Neural cell (in vitro differentiated cells): ENCODE data around the gene SLC7A8.

Experiments
- CTCF ChIP-seq: fragments of 450-650 bp; IDR thresholded peaks from 2 replicates; pipeline ENCODE4 v1.5.1; 2014; ENCODE audit warnings: antibody characterized with exemption, mild to moderate bottlenecking, moderate library complexity; ENCODE audit not compliant: poor library complexity, severe bottlenecking
- EZH2 ChIP-seq: fragments of 200-600, 300-800 bp; shearing (Covaris generic), sonication (generic); IDR thresholded peaks from 2 replicates; pipeline ENCODE4 v1.6.1; 2014; ENCODE audit warnings: antibody characterized with exemption, low read length, borderline replicate concordance, mild to moderate bottlenecking; ENCODE audit not compliant: insufficient read depth, poor library complexity, severe bottlenecking
- MXI1 ChIP-seq: fragments of 450-650 bp; conservative IDR thresholded peaks from 2 replicates; pipeline ENCODE4 v1.6.1; 2014; ENCODE audit warnings: antibody characterized with exemption, mild to moderate bottlenecking; ENCODE audit not compliant: poor library complexity, severe bottlenecking

GRCh38 chr14:23086565-23086964 lies 96.9 kb downstream of the SLC7A8 start:
- no peak for TF ChIP-seq MXI1
- TF ChIP-seq CTCF, result no peak
- TF ChIP-seq EZH2, result no peak
